ENCODE data around the gene KCNJ11.

Gene KCNJ11

GRCh38 chr11:17366495-17366894 lies 22.0 kb downstream of the KCNJ11 start:
- DNase-seq (ENCODE audit: low read depth, low spot score) = no peak

- DNase-seq (ENCODE audit: low read depth, low spot score) = no peak
These were observed 33.9 kb downstream of the KCNJ11 start for GRCh38 chr11:17354601-17354991.

GRCh38 chr11:17353821-17354600 lies 34.4 kb downstream of the KCNJ11 start:
- no peak for DNase-seq (ENCODE audit: low read depth, low spot score)

GRCh38 chr11:17352950-17353820 lies 35.3 kb downstream of the KCNJ11 start:
- DNase-seq (ENCODE audit: low read depth, low spot score) = no peak

- DNase-seq (ENCODE audit: low read depth, low spot score) = no peak
These were observed 36.8 kb downstream of the KCNJ11 start, which contains the start of gene NCR3LG1 for GRCh38 chr11:17351510-17352176. Gene NCR3LG1 (plus strand): TSS chr11:17351800. CDS start chr11:17351970, 170 bp downstream.

GRCh38 chr11:17351172-17351509 lies 37.3 kb downstream of the KCNJ11 start:
- DNase-seq (ENCODE audit: low read depth, low spot score) = no peak

- no peak for DNase-seq (ENCODE audit: low read depth, low spot score)
These were observed 37.8 kb downstream of the KCNJ11 start for GRCh38 chr11:17350455-17351171.

- no peak for DNase-seq (ENCODE audit: low read depth, low spot score)
These were observed 40.8 kb downstream of the KCNJ11 start for GRCh38 chr11:17347676-17348075.

GRCh38 chr11:17343907-17344306 lies 44.6 kb downstream of the KCNJ11 start:
- no peak for DNase-seq (ENCODE audit: low read depth, low spot score)

GRCh38 chr11:17343257-17343656 lies 45.2 kb downstream of the KCNJ11 start:
- DNase-seq (ENCODE audit: low read depth, low spot score) = no peak

Measured in smooth muscle cell of the brain vasculature (primary cell).